Fibroblast of upper back skin (primary cell): ENCODE results near the gene UCP1.
"Not testable (repeated sequence)": the region's sequence is repeated elsewhere in the genome, so short reads cannot be mapped to it uniquely, and the experiment has no call there.

Experiments used
- DNase-seq: peaks from one replicate; pipeline ENCODE4 v3.0.0-alpha.2; 2013

Gene UCP1

DNA sequence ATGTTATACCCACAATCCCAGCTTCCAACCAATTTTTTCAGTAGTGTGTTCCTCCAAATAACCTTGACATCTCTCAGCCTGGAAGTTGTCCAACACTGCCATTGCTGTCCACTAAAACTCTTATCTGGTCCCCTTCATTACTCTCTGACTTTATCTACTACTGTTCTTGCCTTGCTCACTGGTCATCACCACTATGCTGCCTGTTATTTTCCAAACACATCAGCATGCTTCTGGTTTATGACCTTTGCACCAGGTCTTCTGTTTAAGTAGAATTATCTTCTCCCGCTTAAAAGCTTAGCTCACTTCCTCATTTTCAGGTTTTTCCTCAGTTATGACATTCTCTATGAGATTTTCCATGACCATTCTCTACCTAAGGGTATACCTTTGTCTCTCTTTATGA is 39.3 kb downstream of the UCP1 start:
- DNase-seq = no peak

- peak; percentile 98 for DNase-seq
Observed at GRCh38 chr4:140523857-140524742, 44.7 kb downstream of the UCP1 start, which contains the start of gene ELMOD2. ELMOD2 (plus strand) TSS chr4:140524168; CDS start chr4:140525429, 1,261 bp downstream.

DNA sequence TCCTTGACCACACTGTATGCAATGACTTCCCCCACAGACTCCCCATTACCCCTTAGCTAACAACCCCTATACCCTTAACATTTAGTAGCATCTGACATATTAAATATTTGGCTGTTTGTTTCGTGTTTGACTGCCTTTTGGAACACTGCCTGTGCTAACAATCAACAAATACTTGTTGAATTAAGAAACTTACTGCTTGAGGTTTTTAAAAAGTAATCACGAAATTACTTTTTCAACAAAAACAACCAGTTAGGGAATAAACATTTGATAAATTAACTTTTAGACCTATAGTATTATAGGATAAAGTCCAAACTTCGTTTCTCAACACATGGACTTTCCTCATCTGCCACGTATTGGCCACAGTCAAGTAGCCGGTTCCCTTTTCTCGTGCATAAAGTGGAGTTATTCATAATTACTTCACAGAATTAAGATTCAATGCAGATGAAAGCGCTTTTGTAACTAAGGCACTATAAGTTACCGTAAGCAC is 45.3 kb downstream of the UCP1 start:
- DNase-seq = no peak

DNA sequence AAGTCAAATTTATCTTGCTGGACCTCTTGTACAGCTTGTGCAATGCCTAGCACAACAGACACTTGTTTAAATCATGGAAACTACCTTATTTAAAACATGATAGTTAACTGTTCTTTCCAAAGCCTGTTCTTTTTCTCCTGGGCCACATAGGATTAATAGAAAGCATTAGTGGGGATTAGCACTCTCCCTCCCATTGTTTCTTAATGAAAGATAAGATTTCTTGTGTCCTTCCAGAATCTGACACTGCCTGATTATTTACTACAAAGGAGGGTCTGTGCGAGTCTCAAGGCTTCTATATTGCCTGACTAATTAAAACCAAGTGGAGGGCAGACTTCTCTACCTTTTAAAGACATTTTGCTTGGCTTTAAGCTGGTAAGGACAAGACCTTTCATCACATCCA is 53.3 kb downstream of the UCP1 start:
- no peak for DNase-seq

DNA sequence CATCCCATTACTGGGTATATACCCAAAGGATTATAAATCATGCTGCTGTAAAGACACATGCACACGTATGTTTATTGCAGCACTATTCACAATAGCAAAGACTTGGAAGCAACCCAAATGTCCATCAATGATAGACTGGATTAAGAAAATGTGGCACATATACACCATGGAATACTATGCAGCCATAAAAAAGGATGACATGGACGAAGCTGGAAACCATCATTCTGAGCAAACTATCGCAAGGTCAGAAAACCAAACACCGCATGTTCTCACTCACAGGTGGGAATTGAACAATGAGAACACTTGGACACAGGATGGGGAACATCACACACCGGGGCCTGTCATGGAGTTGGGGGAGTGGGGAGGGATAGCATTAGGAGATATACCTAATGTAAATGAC is 55.0 kb downstream of the UCP1 start:
- DNase-seq = not testable (repeated sequence)
